ENCODE data around the gene THAP10.
"Not testable (repeated sequence)": the region's sequence is repeated elsewhere in the genome, so short reads cannot be mapped to it uniquely, and the experiment has no call there.

THAP10 gene

DNA sequence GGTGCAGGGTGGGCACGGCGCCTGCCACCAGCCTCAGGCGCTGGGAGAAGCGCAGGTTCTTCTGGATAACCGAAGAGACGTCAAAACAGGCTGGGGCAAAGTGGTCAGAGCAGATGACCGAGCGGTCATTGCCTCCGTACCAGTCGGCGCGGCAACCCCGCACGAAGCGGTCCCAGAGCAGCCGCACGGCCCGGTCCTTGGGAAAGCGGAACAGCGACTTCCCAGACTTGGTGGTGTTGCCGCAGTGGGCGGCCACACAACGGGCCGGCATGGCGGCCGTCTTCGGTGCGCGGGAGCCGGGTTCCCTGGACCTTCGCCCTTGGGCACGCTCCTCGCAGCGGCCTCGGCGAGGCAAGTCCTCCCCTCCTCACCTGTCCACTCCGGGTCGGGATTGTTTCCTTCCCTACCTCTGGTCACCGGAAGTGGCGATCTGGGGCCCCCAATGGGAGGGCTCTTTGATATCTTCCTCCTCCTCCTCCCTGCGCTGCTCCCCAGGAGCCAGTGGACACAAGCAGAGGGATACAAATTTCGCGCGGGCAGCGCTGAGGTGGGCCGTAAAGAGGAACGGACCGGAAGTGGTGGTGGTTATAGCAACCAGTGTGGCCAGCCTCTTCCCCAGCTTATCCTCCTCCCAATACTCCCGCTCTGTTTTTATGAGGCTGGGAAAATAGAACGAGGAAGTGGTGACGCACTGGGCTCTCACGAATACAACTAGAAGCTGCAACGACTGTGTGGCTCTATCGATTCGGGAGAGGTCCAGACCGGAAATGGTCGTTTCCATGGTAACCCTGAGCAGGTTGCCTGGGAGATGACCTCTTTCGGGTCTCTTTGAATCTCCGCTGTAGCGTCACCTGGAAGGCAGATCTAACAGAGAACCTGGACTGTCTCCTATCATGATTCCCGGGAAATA lies at the start of gene THAP10, which contains the start of gene LRRC49:
Gene THAP10, minus strand, starts transcription at position 432 of the 910 bp plus-strand sequence. Its CDS starts 161 bp downstream, at position 271.
Gene LRRC49, plus strand, starts transcription at position 825 of the 910 bp plus-strand sequence. Its CDS starts 69 bp downstream, at position 894.
- DNase-seq (ENCODE audit: low read depth): no peak

- DNase-seq (ENCODE audit: low read depth): no peak
Observed at GRCh38 chr15:70936326-70936725, 44.1 kb upstream of the THAP10 start.

DNA sequence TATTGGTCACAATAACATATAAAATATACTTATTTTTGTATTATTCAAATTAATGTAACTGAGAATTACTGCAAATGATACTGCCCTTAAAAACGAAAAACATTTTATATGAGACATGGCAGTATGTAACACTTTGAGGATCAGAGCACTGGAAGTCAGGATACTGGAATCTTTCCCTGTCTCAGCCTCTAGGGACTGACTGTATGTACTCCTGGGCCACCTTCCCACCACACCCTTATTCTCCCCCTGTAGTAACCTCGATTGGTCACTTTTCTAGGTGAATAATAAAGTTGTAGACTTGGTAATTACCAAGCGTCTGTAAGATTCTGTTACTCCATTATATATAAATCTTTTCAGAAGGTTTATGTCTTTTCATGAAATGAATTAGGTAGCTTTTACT lies 43.4 kb upstream of the THAP10 start:
- DNase-seq (ENCODE audit: low read depth): no peak

DNA sequence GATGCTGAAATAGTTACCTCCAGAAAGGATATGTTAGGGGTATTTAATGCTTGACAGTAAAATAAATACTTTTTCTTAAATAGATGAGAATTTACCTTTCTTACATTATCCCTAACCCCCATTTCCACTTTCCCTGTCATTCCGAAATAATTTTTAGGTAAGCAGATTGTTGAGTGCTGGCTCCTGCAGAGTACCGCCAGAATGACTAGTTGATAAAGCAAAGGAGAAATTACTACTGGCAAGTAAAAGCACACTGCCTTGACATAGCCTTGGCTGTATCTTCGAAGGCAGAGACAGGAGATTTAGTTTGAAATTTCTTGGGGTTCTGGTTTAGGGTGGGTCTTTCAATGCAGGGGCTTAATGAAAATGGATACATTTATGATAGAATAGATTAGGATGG lies 41.2 kb upstream of the THAP10 start:
- DNase-seq (ENCODE audit: low read depth): no peak

GRCh38 chr15:70932397-70932796 lies 40.2 kb upstream of the THAP10 start:
- DNase-seq (ENCODE audit: low read depth): no peak

DNA sequence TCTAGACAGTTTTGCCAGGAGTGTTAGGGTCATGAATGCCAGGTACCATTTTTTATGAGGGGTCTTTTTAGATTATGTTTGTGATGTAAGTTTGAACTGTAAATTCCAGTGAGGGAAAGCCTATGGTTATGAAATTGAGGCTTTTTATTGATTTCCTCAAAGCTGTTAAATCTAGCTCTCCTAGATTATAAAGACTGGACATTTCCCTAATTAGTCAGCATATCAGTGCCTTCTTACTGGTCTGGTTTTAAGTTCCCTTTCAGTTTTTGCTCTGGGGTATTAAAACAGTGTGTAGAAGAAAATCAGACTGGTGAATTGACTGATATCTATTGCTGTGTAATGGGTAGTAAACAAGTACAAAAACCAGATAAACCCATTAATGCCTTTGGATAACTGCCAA lies 39.6 kb upstream of the THAP10 start:
- no peak for DNase-seq (ENCODE audit: low read depth)

- not testable (repeated sequence) for DNase-seq (ENCODE audit: low read depth)
Observed at GRCh38 chr15:70926914-70927313, 34.7 kb upstream of the THAP10 start.

DNA sequence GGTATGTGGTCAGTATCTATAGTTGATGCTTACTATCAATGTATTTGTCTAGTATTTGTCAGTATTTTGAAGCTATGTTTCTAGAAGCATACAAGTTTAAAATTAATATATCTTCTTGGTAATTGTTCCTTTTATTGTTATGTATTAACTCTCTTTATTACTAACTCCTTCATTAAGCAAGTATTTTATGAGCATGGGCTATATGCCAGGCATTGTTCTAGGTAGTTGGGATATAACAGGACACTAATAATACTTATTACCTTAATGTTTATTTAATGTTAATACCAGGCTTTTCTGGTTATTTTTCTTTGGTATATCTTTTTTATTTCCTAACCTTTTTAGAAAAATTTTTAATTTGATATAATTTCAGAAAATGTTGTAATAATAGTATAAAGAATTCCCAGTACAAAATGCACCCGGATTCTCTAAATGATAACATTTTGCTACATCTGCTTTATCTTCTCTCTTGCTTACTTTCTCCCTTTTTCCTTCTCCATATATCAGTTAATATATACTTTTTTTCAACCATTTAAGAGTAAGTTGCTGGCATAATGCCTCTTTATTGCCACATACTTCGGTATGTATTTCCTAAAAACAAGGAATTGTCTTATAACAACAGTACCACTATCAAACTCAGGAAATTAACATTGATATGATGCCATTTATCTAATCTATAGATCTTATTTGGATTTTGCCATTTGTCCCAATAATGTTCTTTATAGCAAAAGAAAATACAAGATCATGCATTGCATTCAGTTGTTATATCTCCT lies 31.3 kb upstream of the THAP10 start:
- DNase-seq (ENCODE audit: low read depth): no peak

- DNase-seq (ENCODE audit: low read depth): no peak
Observed at GRCh38 chr15:70922119-70922518, 29.9 kb upstream of the THAP10 start.

GRCh38 chr15:70920981-70921696 lies 28.9 kb upstream of the THAP10 start:
- DNase-seq (ENCODE audit: low read depth): no peak

DNA sequence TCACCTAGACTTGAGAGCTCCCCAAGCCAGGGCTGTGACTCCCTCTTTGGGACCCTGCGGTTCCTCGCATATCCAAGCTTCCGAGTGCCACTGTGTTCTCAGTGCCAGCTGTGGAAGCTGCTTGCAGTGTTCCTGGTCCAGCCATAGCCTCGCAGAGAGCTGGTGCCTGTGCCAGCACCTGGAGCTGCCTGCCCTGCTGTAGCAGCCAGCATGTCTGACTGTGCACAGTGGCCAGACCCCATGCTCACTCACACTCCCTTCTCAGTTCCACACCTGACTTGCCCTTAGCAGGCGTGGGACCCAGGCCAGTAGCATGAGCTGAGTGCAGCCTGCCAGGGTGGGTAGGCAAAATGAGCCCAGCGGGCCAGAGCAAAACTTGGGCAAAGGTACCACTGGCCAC lies 25.7 kb upstream of the THAP10 start:
- DNase-seq (ENCODE audit: low read depth): no peak

DNA sequence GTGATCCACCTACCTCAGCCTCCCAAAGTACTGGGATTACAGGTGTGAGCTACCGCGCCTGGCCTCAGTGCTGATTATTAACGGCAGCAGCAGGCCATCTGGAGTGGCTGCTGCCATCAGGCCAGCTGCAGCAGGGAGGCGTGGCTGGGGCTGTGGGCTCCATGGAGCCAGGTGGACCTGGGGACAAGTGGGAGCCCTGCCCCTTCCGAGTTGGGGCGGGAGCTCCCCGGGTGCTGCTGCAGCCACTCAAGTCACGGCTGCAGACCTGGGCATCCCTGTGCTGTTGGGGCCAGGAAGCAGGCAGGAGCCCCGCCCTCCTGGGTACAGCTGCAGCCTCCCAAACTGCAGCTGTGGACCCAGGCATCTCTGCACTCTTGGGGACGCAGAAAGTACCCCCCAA lies 24.3 kb upstream of the THAP10 start:
- DNase-seq (ENCODE audit: low read depth): no peak

GRCh38 chr15:70912187-70912586 lies 20.0 kb upstream of the THAP10 start:
- no peak for DNase-seq (ENCODE audit: low read depth)

- DNase-seq (ENCODE audit: low read depth): no peak
Observed at GRCh38 chr15:70910958-70911357, 18.7 kb upstream of the THAP10 start.

GRCh38 chr15:70907784-70908471 lies 15.7 kb upstream of the THAP10 start:
- no peak for DNase-seq (ENCODE audit: low read depth)

DNA sequence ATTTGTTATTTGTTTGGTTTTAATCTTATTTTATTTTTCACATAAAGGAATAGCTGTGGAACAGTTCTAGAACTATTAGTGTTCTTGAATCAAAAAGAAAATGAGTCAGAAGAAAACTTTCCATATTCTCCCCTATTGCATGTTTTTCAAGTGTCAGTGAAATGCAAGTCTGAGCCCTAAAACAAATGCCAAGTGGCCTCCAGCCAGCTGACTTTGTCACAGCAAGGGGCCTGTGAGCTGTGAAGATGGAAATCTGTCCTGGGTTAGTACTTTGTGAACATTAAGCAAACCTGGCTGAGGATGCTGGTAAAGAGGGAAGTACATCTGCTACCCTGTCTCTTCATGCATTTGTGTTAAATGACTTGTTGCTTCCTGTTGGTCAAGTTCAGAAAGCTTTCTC lies 14.6 kb upstream of the THAP10 start:
- no peak for DNase-seq (ENCODE audit: low read depth)

GRCh38 chr15:70902107-70902506 lies 9.9 kb upstream of the THAP10 start:
- DNase-seq (ENCODE audit: low read depth): no peak

DNA sequence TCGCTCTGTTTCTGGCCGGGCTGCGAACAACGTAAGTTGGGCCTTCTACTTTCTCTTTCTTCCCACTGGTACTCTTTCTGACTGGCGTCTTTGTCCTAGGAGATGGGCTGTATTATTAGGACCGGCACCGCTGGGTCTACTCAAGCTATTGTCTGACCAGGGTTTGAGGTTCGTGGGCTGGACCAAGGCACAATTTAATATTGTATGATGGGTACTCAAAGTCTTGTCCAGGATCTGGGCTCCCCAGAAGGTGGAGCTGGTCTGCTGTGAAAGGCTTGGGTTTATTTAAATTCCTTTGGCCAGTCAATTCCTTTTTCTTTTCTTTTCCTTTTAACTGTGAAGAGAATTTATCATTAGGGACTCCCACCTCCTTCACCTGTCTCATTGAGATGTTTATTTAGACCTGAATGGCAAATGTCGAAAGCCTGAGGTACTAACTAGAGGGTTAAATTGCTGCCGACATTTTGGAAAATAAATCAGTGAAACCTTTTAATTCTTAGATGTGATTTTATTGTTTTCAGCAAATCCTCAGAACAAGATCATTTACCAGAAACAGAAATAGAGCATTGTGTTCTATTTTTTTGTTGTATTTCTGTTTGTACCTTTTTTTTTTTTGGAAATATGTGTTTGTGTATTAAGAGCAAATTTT lies 803 bp upstream of the THAP10 start:
- DNase-seq (ENCODE audit: low read depth): no peak

DNA sequence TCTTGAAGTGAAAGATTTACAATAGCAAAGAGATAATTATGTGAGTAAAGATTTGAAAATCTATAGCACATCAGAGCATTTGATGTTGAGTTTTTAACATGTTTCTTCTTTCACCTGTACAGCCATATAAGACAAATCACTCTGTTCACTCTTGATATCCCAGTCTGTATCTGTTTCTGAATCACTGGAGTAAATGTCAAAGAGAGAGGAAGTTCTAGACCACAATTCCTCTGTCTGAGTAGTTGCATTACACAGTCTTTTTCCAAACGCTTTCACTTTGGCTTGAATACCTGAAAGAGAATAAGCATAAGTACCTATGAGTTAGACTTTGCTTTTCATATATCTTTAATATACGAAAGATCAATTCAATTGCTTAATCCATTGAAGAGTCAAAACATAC lies 9.9 kb downstream of the THAP10 start:
- DNase-seq (ENCODE audit: low read depth): no peak

DNA sequence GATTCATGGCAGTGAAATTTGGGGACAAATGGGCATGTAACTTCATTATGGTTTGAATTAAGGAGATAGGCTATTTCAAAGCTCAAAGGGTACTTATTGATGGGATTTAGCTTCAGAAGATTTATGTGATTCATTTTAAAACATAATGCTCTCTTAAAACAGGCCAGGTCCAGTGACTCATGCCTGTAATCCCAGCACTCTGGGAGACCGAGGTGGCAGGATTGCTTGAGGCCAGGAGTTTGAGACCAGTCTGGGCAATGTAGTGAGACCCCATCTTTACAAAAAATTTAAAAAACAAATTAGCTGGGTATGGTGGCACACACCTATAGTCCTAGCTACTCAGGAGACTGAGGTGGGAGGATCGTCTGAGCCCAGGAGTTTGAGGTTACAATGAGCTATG lies 11.5 kb downstream of the THAP10 start:
- no peak for DNase-seq (ENCODE audit: low read depth)

- no peak for DNase-seq (ENCODE audit: low read depth)
Observed at GRCh38 chr15:70879401-70879800, 12.8 kb downstream of the THAP10 start.
